Mucosa of rectum (tissue), 2 donors: ENCODE data around the gene NHERF1.

Source experiments
- H3K27ac ChIP-seq, 2 donors: one replicate each; pipeline ENCODE4 v1.7.0; 2013; ENCODE audit warnings: inconsistent platforms in 2 of 2, low read depth in 2 of 2, low read length in 2 of 2
- H3K27me3 ChIP-seq, 2 donors: one replicate each; pipeline ENCODE4 v1.7.0; 2013; ENCODE audit warnings: low read length in 2 of 2; ENCODE audit not compliant: control insufficient read depth in 2 of 2, insufficient read depth in 2 of 2
- H3K36me3 ChIP-seq, 2 donors: one replicate each; pipeline ENCODE4 v1.7.0; 2013; ENCODE audit warnings: low read length in 2 of 2; ENCODE audit not compliant: control insufficient read depth in 2 of 2, insufficient read depth in 2 of 2
- H3K4me1 ChIP-seq, 2 donors: one replicate each; pipeline ENCODE4 v1.7.0; 2013; ENCODE audit warnings: low read length in 2 of 2, mild to moderate bottlenecking in 1 of 2; ENCODE audit not compliant: control insufficient read depth in 2 of 2, insufficient read depth in 2 of 2
- H3K4me3 ChIP-seq, 2 donors: one replicate each; pipeline ENCODE4 v1.7.0; 2013; ENCODE audit warnings: low read length in 2 of 2
- H3K9ac ChIP-seq, 2 donors: one replicate each; pipeline ENCODE4 v1.7.0; 2013; ENCODE audit warnings: low read length in 2 of 2, low read depth in 1 of 2, mild to moderate bottlenecking in 1 of 2
- H3K9me3 ChIP-seq, 2 donors: one replicate each; pipeline ENCODE4 v1.7.0; 2013; ENCODE audit warnings: low read length in 2 of 2; ENCODE audit not compliant: control insufficient read depth in 2 of 2
- donor health status: healthy.
- donor health status: Normal muscosa, but diverticular disease.

Gene NHERF1

DNA sequence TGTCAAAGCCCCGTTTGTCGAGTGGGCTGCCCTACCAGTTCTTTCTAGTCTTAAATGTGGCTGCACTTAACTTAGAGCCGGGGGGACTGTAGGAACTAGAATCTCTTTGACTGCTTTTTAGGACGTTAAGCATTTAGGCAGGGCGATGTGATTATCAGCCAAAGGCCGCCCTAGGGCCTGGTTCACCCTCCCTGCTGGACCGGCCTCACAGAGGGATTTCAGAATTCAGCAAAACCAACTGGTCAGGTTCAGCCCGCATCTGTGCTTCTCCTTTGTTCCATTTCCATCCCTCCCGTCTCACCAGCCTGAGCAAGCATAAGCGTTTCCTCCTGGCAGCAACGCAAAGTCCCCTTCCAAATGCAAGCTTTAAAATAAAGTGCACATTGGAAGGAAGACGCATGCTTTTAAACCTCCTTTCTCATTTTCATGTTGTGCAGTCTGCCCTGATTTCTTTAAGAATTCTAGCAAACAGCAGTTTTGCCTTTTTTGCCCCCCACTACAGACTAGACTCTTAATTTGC, 44.2 kb downstream of the NHERF1 start:
- Histone ChIP-seq H3K4me1 (peaks cover 3% of the 10 kb centered on the region in 2 donors), H3K9me3 (no peaks in the 10 kb centered on the region), H3K27ac (no peak overlapping the region), H3K4me3 (no peak overlapping the region), H3K27me3 (no peaks in the 10 kb centered on the region), H3K36me3 (peaks cover 9 to 44% of the 10 kb centered on the region in 2 donors), H3K9ac (no peak overlapping the region)

GRCh38 chr17:74795327-74796020, 47.0 kb downstream of the NHERF1 start:
- Histone ChIP-seq H3K9ac (no peak overlapping the region), H3K4me1 (peaks cover under 1 to 3% of the 10 kb centered on the region in 2 donors), H3K27ac (no peak overlapping the region), H3K9me3 (no peaks in the 10 kb centered on the region), H3K27me3 (no peaks in the 10 kb centered on the region), H3K4me3 (no peak overlapping the region), H3K36me3 (peaks cover 12 to 56% of the 10 kb centered on the region in 2 donors)

- peaks cover 0 to under 1% of the 10 kb centered on the region in 2 donors for H3K4me1 ChIP-seq
- H3K4me3 ChIP-seq: no peak overlapping the region
- no peak overlapping the region for H3K9ac ChIP-seq
- no peaks in the 10 kb centered on the region for H3K27me3 ChIP-seq
- H3K9me3 ChIP-seq: no peaks in the 10 kb centered on the region
- peaks cover 15 to 62% of the 10 kb centered on the region in 2 donors for H3K36me3 ChIP-seq
- H3K27ac ChIP-seq: no peak overlapping the region
Measured at GRCh38 chr17:74796211-74796610, 47.8 kb downstream of the NHERF1 start.

- no peak overlapping the region for H3K9ac ChIP-seq
- H3K9me3 ChIP-seq: no peaks in the 10 kb centered on the region
- no peaks in the 10 kb centered on the region for H3K4me1 ChIP-seq
- H3K27me3 ChIP-seq: no peaks in the 10 kb centered on the region
- H3K4me3 ChIP-seq: no peak overlapping the region
- no peak overlapping the region for H3K27ac ChIP-seq
- H3K36me3 ChIP-seq: peaks cover 16 to 65% of the 10 kb centered on the region in 2 donors
Measured at GRCh38 chr17:74796866-74797265, 48.4 kb downstream of the NHERF1 start.

- Histone ChIP-seq H3K4me3 (no peak overlapping the region), H3K4me1 (no peaks in the 10 kb centered on the region), H3K9ac (no peak overlapping the region), H3K36me3 (peaks cover 16 to 64% of the 10 kb centered on the region in 2 donors), H3K9me3 (no peaks in the 10 kb centered on the region), H3K27ac (no peak overlapping the region), H3K27me3 (no peaks in the 10 kb centered on the region)
Measured at GRCh38 chr17:74797824-74798223, 49.4 kb downstream of the NHERF1 start.

DNA sequence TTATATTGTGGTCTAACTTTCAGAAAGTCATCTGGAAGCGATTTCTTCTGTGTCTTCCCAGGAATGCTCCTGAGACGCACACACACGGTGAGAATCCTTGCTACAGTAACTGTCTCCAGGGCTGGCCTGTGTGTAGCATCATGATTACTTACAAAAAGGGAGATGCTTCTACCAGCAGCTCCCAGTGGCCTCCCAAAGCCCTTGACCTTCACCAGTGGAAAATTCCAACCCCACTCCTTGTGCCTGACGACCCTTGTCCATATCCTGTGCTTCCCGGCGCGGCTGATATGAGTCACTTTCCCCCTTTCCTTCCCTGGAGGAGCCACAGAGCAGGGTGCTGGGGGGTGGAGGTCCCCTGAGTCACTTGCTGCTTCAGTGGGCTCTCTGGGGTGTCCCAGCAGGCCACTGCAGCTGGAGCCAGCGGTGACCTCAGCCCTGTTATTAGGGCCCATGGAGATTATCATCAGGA, 49.8 kb downstream of the NHERF1 start:
- no peak overlapping the region for H3K27ac ChIP-seq
- H3K9ac ChIP-seq: no peak overlapping the region
- H3K27me3 ChIP-seq: no peaks in the 10 kb centered on the region
- H3K4me3 ChIP-seq: no peak overlapping the region
- no peaks in the 10 kb centered on the region for H3K9me3 ChIP-seq
- no peaks in the 10 kb centered on the region for H3K4me1 ChIP-seq
- H3K36me3 ChIP-seq: peaks cover 16 to 60% of the 10 kb centered on the region in 2 donors

DNA sequence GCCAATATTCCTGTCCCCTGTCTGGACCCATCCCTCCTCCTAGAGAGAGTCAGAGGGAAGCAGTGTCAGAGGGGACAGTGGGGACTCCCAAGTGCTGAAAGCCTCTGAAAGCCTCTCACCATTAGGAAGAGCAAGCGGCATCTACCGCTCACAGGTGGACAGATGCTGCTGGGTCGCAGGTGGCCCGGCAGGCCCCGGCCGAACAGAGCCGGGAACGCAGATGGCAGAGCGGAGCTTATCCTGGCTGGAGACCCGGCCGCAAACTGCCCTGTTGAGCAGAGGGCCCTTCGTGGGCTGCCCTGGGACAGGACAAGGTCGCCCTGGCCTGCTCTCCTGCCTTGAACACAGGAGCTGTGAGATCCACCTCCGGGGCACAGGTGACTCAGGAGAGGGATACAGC, 50.7 kb downstream of the NHERF1 start:
- Histone ChIP-seq H3K4me3 (no peak overlapping the region), H3K27ac (no peak overlapping the region), H3K27me3 (no peaks in the 10 kb centered on the region), H3K9me3 (no peaks in the 10 kb centered on the region), H3K9ac (no peak overlapping the region), H3K36me3 (peaks cover 16 to 54% of the 10 kb centered on the region in 2 donors), H3K4me1 (no peaks in the 10 kb centered on the region)

- Histone ChIP-seq H3K36me3 (peaks cover 14 to 45% of the 10 kb centered on the region in 2 donors), H3K9me3 (no peaks in the 10 kb centered on the region), H3K9ac (no peak overlapping the region), H3K27ac (no peak overlapping the region), H3K4me1 (no peaks in the 10 kb centered on the region), H3K27me3 (no peaks in the 10 kb centered on the region), H3K4me3 (no peak overlapping the region)
Measured at GRCh38 chr17:74800531-74800930, 52.1 kb downstream of the NHERF1 start.

- Histone ChIP-seq H3K36me3 (peaks cover 10 to 36% of the 10 kb centered on the region in 2 donors), H3K4me1 (no peaks in the 10 kb centered on the region), H3K4me3 (no peak overlapping the region), H3K27ac (no peak overlapping the region), H3K9ac (no peak overlapping the region), H3K9me3 (no peaks in the 10 kb centered on the region), H3K27me3 (no peaks in the 10 kb centered on the region)
Measured at GRCh38 chr17:74801896-74802295, 53.5 kb downstream of the NHERF1 start.

DNA sequence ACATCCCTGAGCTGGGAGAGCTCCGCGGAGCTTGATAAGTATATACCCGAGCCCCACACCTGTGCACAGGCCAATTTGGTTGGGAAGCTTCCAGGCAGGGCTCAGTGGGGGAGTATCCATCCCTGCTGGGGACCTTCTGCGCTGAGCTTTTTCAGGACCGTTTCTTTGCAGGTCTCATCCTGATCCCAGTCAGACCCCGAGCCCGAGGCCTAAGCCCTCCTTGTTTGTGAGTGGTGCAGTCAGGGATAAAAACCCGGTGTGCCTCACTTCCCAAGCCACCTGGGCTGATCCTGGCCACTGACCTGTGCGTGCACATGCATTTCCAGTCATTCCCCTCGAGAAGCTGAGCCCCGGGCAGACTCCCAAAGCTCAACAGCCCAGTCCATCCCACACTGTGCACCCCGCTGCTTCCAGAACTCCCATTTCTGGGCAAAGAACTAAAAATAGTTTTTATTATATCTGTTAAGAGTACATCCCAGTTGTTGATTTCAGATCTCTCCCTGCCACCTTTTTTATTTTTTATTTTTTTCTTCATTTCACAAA, 55.0 kb downstream of the NHERF1 start:
- Histone ChIP-seq H3K27me3 (no peaks in the 10 kb centered on the region), H3K4me1 (no peaks in the 10 kb centered on the region), H3K36me3 (peaks cover 10 to 28% of the 10 kb centered on the region in 2 donors), H3K4me3 (no peak overlapping the region), H3K27ac (no peak overlapping the region), H3K9ac (no peak overlapping the region), H3K9me3 (no peaks in the 10 kb centered on the region)
